RWPE1 (cell line): Measurements from ENCODE around the gene EYS.
"Not testable (repeated sequence)": the region's sequence is repeated elsewhere in the genome, so short reads cannot be mapped to it uniquely, and the experiment has no call there.

ENCODE experiments used
- CTCF ChIA-PET: fragments of 350-600 bp; sonication (Branson Sonifier 250); formaldehyde crosslinking; extraction: SDS; loops from one replicate; lab custom pipeline; 2021; lab: Yijun Ruan, JAX
- POLR2A ChIA-PET: fragments of 400-600 bp; formaldehyde crosslinking; extraction: SDS; loops from one replicate; lab custom pipeline; 2020; ENCODE audit warnings: antibody characterized with exemption; ENCODE audit not compliant: low non-redundant PET; lab: Yijun Ruan, JAX
- DNase-seq: peaks from one replicate; pipeline ENCODE4 v3.0.0; 2012; ENCODE audit warnings: low spot score
- H3K27ac ChIP-seq: fragments of 450-650 bp; 2 replicates; pipeline ENCODE4 v1.5.1; 2017
- TF ChIP-seq, protein P1 (sequence below): fragments of 450-650 bp; conservative IDR thresholded peaks from 2 replicates; pipeline ENCODE4 v1.5.1; 2017; ENCODE audit warnings: low read depth, mild to moderate bottlenecking

Gene EYS

DNA sequence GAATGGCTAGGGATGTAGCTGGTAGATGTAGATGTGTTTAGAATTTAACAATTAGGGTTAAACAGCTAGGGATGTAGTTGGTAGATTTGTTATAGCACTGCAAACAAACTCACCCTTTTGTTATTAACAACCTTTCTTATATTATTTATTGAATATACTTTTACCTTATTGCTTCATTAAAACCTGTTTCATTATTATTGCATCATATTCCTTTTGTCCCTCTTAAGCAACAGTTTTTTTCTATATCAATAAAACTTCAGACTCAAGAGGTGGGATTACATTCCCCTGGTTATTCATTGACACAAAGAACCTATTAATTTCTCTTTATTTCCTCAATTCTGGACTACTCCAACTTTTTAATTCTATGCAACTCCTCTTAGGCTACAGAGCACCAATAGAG lies 661.2 kb downstream of the EYS start:
- TF ChIP-seq, protein P1, sequence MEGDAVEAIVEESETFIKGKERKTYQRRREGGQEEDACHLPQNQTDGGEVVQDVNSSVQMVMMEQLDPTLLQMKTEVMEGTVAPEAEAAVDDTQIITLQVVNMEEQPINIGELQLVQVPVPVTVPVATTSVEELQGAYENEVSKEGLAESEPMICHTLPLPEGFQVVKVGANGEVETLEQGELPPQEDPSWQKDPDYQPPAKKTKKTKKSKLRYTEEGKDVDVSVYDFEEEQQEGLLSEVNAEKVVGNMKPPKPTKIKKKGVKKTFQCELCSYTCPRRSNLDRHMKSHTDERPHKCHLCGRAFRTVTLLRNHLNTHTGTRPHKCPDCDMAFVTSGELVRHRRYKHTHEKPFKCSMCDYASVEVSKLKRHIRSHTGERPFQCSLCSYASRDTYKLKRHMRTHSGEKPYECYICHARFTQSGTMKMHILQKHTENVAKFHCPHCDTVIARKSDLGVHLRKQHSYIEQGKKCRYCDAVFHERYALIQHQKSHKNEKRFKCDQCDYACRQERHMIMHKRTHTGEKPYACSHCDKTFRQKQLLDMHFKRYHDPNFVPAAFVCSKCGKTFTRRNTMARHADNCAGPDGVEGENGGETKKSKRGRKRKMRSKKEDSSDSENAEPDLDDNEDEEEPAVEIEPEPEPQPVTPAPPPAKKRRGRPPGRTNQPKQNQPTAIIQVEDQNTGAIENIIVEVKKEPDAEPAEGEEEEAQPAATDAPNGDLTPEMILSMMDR = no peak
- ChIA-PET POLR2A (no interaction called here), CTCF (interaction anchor here (0.7 kb wide), 1 partner anchor 8 kb away, joined by 3 read pairs; no protein-coding TSS in a partner anchor)
- DNase-seq = no peak
- H3K27ac ChIP-seq = no peak overlapping the region

DNA sequence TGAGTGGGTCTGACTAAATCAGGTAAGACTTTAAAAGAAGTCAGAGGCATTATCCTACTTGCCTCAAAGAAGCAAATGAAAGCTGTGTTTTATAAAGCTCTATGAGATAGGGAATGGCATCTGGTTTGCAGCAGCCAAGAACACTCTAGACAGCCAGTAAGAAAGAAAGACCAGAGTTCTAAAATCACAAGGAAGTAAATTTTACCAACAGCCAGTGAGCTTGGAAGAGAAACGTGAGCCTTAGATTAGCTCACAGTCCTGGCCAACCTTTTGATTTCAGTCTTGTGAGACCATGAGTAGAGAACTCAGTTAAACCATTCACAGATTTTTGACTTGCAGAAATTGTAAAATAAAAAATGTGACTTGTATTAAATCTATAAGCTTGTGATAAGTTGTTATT lies 693.0 kb downstream of the EYS start:
- no peak overlapping the region for H3K27ac ChIP-seq
- POLR2A ChIA-PET = no interaction called here
- CTCF ChIA-PET = no interaction called here
- DNase-seq = no peak
- TF ChIP-seq, protein P1 = no peak

DNA sequence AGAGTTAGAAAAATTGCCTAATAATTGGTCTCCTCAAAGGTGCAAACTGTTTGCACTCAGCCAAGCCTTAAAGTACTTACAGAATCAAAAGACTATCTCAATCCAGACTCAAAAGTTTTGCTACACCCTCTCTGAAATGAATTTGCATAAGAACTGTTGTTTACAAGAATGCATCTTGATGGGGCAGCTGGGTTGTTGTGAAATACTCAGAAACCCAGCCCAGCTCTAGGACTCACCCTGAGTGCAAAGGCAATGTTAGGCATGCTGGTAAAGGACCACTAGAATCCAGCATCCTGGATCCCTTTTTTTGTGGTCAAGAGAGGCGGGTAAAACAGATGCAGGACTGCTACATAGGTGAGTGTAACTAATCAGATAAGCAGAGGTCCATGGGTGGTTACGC lies 700.2 kb downstream of the EYS start:
- ChIA-PET POLR2A (no interaction called here), CTCF (no interaction called here)
- TF ChIP-seq, protein P1 = no peak
- H3K27ac ChIP-seq = no peak overlapping the region
- DNase-seq = no peak

DNA sequence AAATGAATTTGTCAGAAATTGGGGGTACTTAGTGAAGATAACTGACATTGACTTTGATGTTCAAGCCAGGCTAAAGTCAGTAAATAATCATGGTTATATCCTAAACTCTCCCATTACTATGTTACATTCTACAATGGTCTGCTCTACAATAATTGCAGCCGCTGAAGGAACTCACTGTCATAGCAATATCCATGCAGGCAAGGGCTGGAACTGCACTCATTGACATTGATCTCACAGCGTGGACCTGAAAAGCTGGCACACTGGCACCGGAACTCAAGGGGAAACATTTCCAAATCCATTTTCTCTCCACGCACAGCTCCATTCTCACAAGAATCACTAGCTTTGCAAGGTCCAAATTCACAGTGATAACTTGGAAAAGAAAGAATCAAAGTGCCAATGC lies 702.7 kb downstream of the EYS start:
- TF ChIP-seq, protein P1 = no peak
- DNase-seq = no peak
- H3K27ac ChIP-seq = no peak overlapping the region
- ChIA-PET POLR2A (no interaction called here), CTCF (no interaction called here)

DNA sequence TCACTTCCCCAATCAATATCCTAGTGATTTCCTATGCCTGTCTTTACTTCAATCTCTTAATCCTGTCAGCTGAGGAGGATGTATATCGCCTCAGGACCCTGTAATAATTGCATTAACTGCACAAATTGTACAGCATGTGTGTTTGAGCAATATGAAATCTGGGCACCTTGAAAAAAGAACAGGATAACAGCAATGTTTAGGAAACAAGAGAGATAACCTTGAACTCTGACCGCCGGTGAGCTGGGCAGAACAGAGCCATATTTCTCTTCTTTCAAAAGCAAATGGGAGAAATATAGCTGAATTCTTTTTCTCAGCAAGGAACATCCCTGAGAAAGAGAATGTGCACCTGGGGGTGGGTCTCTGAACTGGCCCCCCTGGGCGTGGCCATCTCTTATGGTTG lies 704.1 kb downstream of the EYS start:
- DNase-seq, CTCF ChIA-PET, POLR2A ChIA-PET, H3K27ac ChIP-seq: not testable (repeated sequence)

DNA sequence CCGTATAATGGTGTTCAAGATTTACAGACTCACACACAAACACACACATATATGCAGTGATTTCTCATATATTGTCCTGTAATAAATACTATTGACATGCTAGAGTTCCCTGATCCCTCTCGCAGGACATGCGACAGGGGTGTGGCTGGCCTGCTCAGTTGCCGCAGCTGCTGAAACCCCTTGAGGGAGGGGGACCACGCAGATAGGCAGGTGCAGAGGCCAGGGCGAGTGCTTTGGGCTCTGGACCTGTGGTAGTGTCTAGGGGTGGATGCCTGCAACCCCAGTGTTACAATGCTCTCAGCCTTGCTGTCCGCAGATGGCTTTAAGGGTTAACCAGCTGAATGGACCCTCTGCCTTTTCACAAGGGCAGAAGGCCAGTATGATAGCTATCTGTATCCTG lies 706.2 kb downstream of the EYS start:
- TF ChIP-seq, protein P1 = no peak
- DNase-seq = no peak
- POLR2A ChIA-PET = no interaction called here
- H3K27ac ChIP-seq = no peak overlapping the region
- CTCF ChIA-PET = no interaction called here

DNA sequence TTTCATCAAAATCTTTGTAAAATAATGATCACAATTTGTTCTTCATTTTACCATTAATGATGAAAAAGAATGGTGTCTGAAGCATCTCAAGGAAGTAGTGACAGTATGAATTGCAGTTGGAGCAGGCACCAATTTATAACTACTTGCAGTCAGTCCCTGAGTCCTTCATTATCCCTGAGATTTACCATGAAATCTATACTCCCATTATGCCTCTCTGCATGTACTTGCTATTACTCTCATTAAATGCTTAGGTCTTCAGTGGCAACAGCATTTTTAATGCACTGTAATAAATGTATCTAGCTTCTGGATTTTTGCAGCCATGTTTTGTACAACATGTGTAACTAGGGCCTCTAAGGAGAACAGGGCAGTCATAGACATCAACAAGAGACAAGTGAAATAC lies 708.8 kb downstream of the EYS start:
- no peak for DNase-seq
- TF ChIP-seq, protein P1 = no peak
- POLR2A ChIA-PET = no interaction called here
- CTCF ChIA-PET = no interaction called here
- H3K27ac ChIP-seq = no peak overlapping the region
